SJSA1 (cell line): ENCODE measurements around the gene FARP1. TPM values are rescaled to one million over a fixed set of nuclear protein-coding genes. Genes with fewer than 3 reads are reported as not detected.

Source experiments
- DNase-seq, 2 experiments: peaks; one replicate each; pipeline ENCODE4 v3.0.0-alpha.2; 2015 to 2020; ENCODE audit warnings: low spot score in 2 of 2, low read depth in 1 of 2
- H3K27ac ChIP-seq: fragments of 250-450 bp; sonication (Bioruptor Pico); 2 replicates; pipeline ENCODE4 v1.5.1; 2020; ENCODE audit warnings: mild to moderate bottlenecking, moderate library complexity
- H3K27me3 ChIP-seq: fragments of 250-450 bp; sonication (Bioruptor Pico); replicated peaks from 2 replicates; pipeline ENCODE4 v1.5.1; 2020; ENCODE audit warnings: mild to moderate bottlenecking, moderate library complexity
- H3K36me3 ChIP-seq: fragments of 250-450 bp; sonication (Bioruptor Pico); 2 replicates; pipeline ENCODE4 v1.5.1; 2020; ENCODE audit warnings: mild to moderate bottlenecking
- H3K4me1 ChIP-seq: fragments of 250-450 bp; sonication (Bioruptor Pico); replicated peaks from 2 replicates; pipeline ENCODE4 v1.6.1; 2021; ENCODE audit warnings: mild to moderate bottlenecking
- H3K4me3 ChIP-seq: fragments of 250-450 bp; sonication (Bioruptor Pico); 2 replicates; pipeline ENCODE4 v1.5.1; 2020; ENCODE audit warnings: mild to moderate bottlenecking
- H3K9me3 ChIP-seq: fragments of 250-450 bp; sonication (Bioruptor Pico); replicated peaks from 2 replicates; pipeline ENCODE4 v1.5.1; 2020; ENCODE audit warnings: mild to moderate bottlenecking
- total RNA-seq: library from RNA; depleted of rRNA; stranded (reverse); fragments of >200 nt; shearing (Covaris generic); gene quantifications from 2 replicates; pipeline ENCODE4 v1.2.3, GENCODE V29; 2014

Gene FARP1
- total RNA-seq, 1 experiment from 2014 or later: 31.3 TPM

DNA sequence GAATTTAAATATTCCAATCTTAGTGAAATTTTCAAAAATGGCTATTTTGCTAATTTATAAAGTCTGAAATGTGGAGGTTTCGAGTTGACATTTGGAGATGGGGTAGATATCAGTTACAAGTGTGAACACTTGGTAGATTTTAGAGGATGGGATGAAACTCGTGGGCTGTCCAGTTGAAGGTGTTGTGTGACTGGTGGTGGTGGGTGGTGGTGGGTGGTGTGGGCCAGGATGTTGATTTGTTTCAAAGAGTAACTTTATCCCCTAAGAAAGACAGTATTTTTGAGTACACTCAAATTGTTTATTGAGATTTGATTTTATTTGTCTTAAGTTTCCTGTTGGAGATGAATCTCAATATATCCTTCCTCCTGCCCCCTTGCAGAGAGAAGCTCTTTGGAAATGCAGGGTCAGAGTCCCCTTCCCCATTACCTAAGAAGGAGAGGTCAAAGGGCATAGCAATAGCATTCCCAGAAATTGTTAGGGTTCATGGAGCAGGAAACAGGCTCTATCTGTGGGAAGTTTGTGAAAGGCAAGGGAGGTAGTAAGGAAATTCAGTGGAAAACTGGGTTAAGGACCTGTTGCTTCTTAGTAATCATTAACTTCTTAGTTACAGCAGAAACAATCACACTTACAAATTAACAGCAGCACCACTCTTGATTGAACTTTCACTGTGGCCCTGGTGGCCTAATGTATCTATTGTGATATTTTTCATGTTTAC, 167.7 kb downstream of the FARP1 start:
- DNase-seq: no peak
- no peaks in the 10 kb centered on the region for H3K9me3 ChIP-seq
- H3K4me3 ChIP-seq: no peak overlapping the region
- H3K27me3 ChIP-seq: no peaks in the 10 kb centered on the region
- no peak overlapping the region for H3K27ac ChIP-seq
- H3K4me1 ChIP-seq: peaks cover 37% of the 10 kb centered on the region
- H3K36me3 ChIP-seq: peaks cover 6% of the 10 kb centered on the region

DNA sequence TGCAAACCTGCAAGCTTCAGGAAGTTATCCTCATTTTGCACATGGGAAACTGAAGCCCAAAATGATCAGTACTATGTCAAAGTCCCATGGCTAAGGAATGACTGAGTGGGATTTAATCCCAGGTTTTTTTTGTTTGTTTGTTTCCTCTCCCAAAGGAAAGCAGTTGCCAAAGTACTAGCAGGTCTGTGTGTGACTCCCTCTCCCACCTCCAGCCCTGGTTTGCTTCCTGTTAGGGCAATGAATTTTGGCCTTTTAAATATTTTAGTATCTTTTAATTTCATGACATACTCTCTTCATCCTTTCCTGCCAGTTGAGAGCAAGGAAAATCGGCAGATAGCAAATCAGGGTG, 168.3 kb downstream of the FARP1 start:
- DNase-seq: no peak
- H3K4me3 ChIP-seq: no peak overlapping the region
- no peak overlapping the region for H3K27ac ChIP-seq
- H3K27me3 ChIP-seq: no peaks in the 10 kb centered on the region
- peaks cover 11% of the 10 kb centered on the region for H3K36me3 ChIP-seq
- peaks cover 39% of the 10 kb centered on the region for H3K4me1 ChIP-seq
- H3K9me3 ChIP-seq: no peaks in the 10 kb centered on the region

- H3K27me3 ChIP-seq: no peaks in the 10 kb centered on the region
- peaks cover 18% of the 10 kb centered on the region for H3K36me3 ChIP-seq
- no peak for DNase-seq
- H3K4me1 ChIP-seq: peaks cover 28% of the 10 kb centered on the region
- H3K4me3 ChIP-seq: no peak overlapping the region
- H3K9me3 ChIP-seq: no peaks in the 10 kb centered on the region
- no peak overlapping the region for H3K27ac ChIP-seq
Measured at GRCh38 chr13:98312606-98313005, 169.7 kb downstream of the FARP1 start.

GRCh38 chr13:98313023-98313921, 170.4 kb downstream of the FARP1 start:
- no peak for DNase-seq
- Histone ChIP-seq H3K36me3 (peaks cover 18% of the 10 kb centered on the region), H3K4me1 (peaks cover 22% of the 10 kb centered on the region), H3K4me3 (no peak overlapping the region), H3K27me3 (no peaks in the 10 kb centered on the region), H3K27ac (no peak overlapping the region), H3K9me3 (no peaks in the 10 kb centered on the region)

DNA sequence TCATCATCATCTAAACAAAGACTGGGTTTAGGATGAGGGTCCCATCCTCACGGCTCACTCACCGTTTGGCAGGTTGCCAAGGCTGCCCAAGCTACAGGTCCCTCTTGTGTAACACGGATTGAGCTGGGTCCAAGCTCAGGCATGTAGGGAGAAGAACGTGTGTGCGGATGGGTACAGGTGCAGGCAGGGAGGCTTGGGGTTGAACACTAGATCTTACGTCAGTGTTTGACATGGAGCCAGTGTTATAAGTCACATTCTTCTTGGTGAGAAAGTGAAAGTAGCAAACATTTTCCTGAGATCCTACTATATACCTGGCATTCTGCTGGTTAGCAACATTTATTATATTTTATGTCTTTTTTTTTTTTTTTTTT, 171.0 kb downstream of the FARP1 start:
- no peaks in the 10 kb centered on the region for H3K9me3 ChIP-seq
- H3K36me3 ChIP-seq: peaks cover 18% of the 10 kb centered on the region
- no peak for DNase-seq
- H3K27ac ChIP-seq: no peak overlapping the region
- peaks cover 17% of the 10 kb centered on the region for H3K4me1 ChIP-seq
- H3K27me3 ChIP-seq: no peaks in the 10 kb centered on the region
- no peak overlapping the region for H3K4me3 ChIP-seq

- Histone ChIP-seq H3K9me3 (no peaks in the 10 kb centered on the region), H3K4me3 (no peak overlapping the region), H3K27me3 (no peaks in the 10 kb centered on the region), H3K27ac (no peak overlapping the region), H3K4me1 (peaks cover 21% of the 10 kb centered on the region), H3K36me3 (peaks cover 18% of the 10 kb centered on the region)
- peak; percentile 49 to 59 for DNase-seq
Measured at GRCh38 chr13:98315466-98315865, 172.6 kb downstream of the FARP1 start.

DNA sequence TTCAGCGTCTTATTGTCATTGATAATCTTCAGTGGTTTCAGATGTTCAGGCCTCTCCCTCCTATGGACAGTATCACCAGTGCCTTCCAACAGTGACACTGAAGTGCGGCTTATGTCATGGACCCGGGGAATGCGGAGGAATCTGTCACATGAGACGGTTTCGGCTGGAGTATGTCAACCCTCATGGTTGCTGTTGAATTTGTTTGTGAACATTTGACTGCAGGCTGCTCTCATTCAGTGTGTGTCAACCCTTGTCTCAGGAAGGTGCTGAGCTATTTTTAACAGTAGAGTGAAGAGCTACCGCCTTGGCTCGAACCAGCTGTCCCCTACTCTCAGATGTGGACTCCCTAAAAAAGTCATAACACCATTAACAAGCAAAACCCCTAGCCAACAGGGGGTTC, 173.0 kb downstream of the FARP1 start:
- DNase-seq: no peak
- Histone ChIP-seq H3K27ac (no peak overlapping the region), H3K4me3 (no peak overlapping the region), H3K9me3 (no peaks in the 10 kb centered on the region), H3K4me1 (peaks cover 21% of the 10 kb centered on the region), H3K36me3 (peaks cover 17% of the 10 kb centered on the region), H3K27me3 (no peaks in the 10 kb centered on the region)

- no peak for DNase-seq
- Histone ChIP-seq H3K4me3 (no peak overlapping the region), H3K9me3 (no peaks in the 10 kb centered on the region), H3K36me3 (peaks cover 18% of the 10 kb centered on the region), H3K27me3 (no peaks in the 10 kb centered on the region), H3K4me1 (peaks cover 21% of the 10 kb centered on the region), H3K27ac (no peak overlapping the region)
Measured at GRCh38 chr13:98317573-98318171, 174.8 kb downstream of the FARP1 start.

DNA sequence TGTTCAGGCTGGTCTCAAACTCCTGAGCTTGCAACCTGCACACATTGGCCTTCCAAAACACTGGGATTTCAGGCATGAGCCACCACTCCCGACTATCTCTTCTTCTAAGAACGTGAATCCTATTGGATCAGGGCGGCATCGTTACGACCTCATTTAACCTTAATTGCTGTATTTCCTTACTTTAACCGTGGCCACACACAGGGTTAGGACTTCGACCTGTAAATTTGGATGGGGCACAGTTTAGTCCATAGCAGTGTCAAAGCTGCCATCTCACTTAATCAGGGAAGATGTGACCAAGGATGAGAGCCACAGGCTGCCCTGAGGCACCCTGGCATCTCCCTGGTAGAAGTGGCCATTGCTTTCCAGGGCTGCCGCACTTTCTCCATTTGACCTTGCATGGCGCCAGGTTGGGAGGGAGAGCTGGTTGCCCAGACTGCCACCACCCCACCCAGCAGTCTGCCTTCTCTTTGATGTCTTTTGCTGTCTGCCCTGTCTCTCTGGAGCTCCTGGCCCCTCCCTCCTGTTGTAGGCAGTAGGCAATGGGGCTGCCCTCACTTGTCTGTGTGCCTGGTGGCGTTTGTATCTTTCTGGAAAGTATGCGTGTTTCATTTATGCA, 175.5 kb downstream of the FARP1 start:
- Histone ChIP-seq H3K4me1 (peaks cover 21% of the 10 kb centered on the region), H3K27me3 (no peaks in the 10 kb centered on the region)

DNA sequence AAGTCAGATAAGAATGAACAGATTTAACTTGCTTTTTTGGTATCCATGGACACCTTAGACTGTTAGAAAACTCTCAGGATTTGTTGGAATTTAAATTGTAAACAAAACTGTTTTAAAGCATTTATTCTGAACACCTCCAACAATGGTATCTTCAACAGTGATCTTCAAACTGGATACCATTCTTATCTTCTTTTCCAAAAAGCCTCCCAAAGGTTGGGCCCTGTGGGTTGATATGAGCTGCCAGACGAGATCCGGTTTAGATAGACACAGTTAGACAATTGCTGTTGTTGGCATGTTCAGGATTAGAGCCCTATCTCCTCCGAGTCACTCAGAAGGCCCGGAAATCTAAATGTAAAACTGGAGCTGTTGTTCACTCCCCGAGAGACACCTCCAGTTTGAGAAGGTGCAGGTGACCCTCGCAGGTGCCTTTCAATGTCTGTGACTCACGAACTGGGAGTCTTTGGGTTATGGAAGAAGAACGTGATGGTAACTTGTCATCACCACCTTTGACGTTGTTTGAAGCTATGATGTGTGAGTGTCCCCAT, 177.7 kb downstream of the FARP1 start:
- Histone ChIP-seq H3K27ac (no peak overlapping the region), H3K4me1 (peaks cover 17% of the 10 kb centered on the region), H3K4me3 (no peak overlapping the region), H3K36me3 (peaks cover 14% of the 10 kb centered on the region), H3K9me3 (no peaks in the 10 kb centered on the region), H3K27me3 (no peaks in the 10 kb centered on the region)
- DNase-seq: no peak

More for the DNA sequence above, 175.5 kb downstream of the FARP1 start:
- no peak overlapping the region for H3K27ac ChIP-seq
- H3K36me3 ChIP-seq: peaks cover 15% of the 10 kb centered on the region
- H3K9me3 ChIP-seq: no peaks in the 10 kb centered on the region
- no peak for DNase-seq
- no peak overlapping the region for H3K4me3 ChIP-seq

DNA sequence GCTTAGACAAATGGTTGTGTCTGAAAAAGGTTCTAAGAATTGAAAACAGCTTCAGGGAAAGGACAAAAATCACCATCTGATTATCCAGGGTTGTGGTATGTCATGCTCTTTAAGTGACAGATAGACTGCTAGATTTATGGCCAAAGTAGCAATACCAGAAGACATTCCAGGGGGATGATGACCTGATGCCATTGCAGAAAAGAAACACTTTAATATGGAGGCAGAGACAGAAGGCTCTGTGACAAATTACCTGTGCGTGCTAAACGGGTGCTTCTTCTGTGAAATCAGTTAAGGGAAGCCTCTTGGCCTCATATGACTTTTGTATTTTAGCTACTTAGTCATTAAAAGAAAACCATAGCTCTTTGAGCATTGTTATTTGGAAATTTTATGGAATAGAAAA, 178.5 kb downstream of the FARP1 start:
- Histone ChIP-seq H3K4me1 (peaks cover 17% of the 10 kb centered on the region), H3K9me3 (no peaks in the 10 kb centered on the region), H3K27me3 (no peaks in the 10 kb centered on the region), H3K36me3 (peaks cover 7% of the 10 kb centered on the region), H3K27ac (no peak overlapping the region), H3K4me3 (no peak overlapping the region)
- DNase-seq: no peak

GRCh38 chr13:98322091-98322718, 179.3 kb downstream of the FARP1 start:
- peaks cover 24% of the 10 kb centered on the region for H3K4me1 ChIP-seq
- no peak overlapping the region for H3K4me3 ChIP-seq
- H3K9me3 ChIP-seq: no peaks in the 10 kb centered on the region
- no peak for DNase-seq
- H3K27me3 ChIP-seq: no peaks in the 10 kb centered on the region
- H3K27ac ChIP-seq: no peak overlapping the region
- 0 out of 2 replicates have a peak, but pooled peaks cover 3% of the 10 kb centered on the region for H3K36me3 ChIP-seq

DNA sequence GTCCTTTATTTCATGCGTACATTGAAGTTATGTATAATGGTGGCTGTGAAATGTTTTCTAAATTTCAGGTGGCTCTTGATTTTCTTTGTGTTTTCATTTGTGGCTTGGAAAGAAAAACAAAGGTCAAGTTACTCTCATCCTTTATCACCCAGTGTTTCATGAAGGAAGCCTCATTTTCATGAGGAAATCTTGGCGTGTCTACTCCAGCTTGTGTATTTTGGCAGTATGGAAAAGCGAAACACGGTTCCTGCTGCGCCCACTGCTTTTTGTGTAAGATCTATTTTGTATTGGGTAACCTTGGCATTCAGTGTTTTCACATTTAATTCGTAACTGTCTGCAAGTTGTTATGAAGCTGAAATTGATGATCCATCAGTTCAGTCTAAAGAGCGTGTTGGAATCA, 181.2 kb downstream of the FARP1 start:
- H3K27ac ChIP-seq: no peak overlapping the region
- H3K27me3 ChIP-seq: no peaks in the 10 kb centered on the region
- DNase-seq: no peak

More for the DNA sequence above, 181.2 kb downstream of the FARP1 start:
- Histone ChIP-seq H3K9me3 (no peaks in the 10 kb centered on the region), H3K4me3 (no peak overlapping the region), H3K4me1 (peaks cover 39% of the 10 kb centered on the region), H3K36me3 (0 out of 2 replicates have a peak, but pooled peaks cover 3% of the 10 kb centered on the region)
